Measurements from ENCODE around the gene TLE6. TPM values are rescaled to one million over a fixed set of nuclear protein-coding genes. Genes with fewer than 3 reads are reported as not detected.
"Not testable (repeated sequence)": the region's sequence is repeated elsewhere in the genome, so short reads cannot be mapped to it uniquely, and the experiment has no call there.

The TLE6 gene
- 4.8 and 6.3 TPM in 2 replicates for total RNA-seq (2014; rRNA removed; shearing (Covaris generic))

GRCh38 chr19:2977001-2977745 is at the start of gene TLE6:
TSS of gene TLE6 (plus strand) at chr19:2977564. CDS start at chr19:2978234, 670 bp downstream.
- peak; percentile 97 for DNase-seq (ENCODE audit: low spot score)

DNA sequence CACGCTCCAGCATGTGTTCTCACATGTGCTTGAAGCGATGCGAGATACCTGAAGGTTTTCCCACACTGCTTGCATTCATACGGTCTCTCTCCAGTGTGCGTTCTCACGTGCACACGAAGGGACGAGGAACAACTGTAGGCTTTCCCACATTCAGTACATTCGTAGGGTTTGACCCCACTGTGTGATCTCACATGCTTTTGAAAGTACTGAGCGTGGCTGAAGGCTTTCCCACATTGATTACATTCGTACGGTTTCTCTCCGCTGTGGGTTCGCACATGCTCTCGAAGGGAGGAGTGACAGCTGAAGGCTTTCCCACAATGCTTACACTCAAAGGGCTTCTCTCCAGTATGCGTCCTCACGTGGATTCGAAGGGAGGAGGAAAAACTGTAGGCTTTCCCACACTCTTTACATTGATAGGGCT is 43.9 kb upstream of the TLE6 start:
- DNase-seq (ENCODE audit: low spot score), result no peak

GRCh38 chr19:2935863-2936262 is 41.5 kb upstream of the TLE6 start:
- DNase-seq (ENCODE audit: low spot score), result not testable (repeated sequence)

- no peak for DNase-seq (ENCODE audit: low spot score)
Observed at GRCh38 chr19:2942928-2943640, 34.3 kb upstream of the TLE6 start.

GRCh38 chr19:2944403-2944774 is 33.0 kb upstream of the TLE6 start:
- no peak for DNase-seq (ENCODE audit: low spot score)

GRCh38 chr19:2944775-2945574 is 32.4 kb upstream of the TLE6 start, which contains the start of gene ZNF77:
TSS of gene ZNF77 (minus strand) at chr19:2944971. CDS start at chr19:2944840, 131 bp downstream.
- DNase-seq (ENCODE audit: low spot score), result peak; percentile 100

DNA sequence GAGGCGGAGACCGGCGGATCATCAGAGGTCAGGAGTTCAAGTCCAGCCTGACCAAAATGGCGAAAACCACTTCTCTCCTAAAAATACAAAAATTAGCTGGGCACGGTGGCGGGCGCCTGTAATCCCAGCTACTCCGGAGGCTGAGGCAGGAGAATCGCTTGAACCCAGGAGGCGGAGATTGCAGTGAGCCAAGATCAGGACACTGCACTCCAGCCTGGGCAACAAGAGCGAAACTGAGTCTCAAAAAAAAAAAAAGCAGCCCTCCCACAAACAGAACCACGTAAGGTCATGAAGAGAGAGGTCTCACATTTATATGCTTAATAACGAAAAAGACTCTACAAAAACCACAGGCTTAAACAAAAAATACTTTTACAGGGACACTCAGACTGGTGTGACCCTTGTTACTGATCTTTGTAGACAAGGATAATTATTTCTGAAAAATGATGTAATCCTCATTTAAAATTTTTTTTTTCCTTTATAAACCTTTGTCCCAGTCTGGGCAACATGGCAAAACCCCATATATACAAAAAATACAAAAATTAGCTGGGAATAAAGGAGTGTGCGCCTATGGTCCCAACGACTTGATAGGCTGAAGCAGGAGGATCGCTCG is 31.7 kb upstream of the TLE6 start:
- no peak for DNase-seq (ENCODE audit: low spot score)

DNA sequence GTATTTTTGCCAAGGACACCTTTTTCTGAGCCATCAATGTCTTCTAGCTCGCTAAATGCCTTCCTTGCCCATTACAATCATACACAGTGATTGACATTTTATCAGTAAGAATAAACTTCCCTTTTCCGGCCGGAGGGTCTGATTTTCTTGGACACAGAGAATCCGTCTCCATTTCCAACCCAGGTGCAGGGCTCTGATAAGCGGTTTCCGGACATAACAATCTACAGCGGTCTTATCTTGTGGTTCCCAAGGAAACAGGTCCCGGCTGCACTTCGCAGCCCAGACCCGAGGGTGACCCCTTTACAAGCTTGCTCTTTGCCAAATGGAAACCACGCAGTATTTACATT is 27.5 kb upstream of the TLE6 start:
- peak; percentile 78 for DNase-seq (ENCODE audit: low spot score)

GRCh38 chr19:2950286-2951124 is 26.9 kb upstream of the TLE6 start:
- DNase-seq (ENCODE audit: low spot score), result peak; percentile 100

GRCh38 chr19:2952953-2953481 is 24.3 kb upstream of the TLE6 start:
- DNase-seq (ENCODE audit: low spot score), result no peak

DNA sequence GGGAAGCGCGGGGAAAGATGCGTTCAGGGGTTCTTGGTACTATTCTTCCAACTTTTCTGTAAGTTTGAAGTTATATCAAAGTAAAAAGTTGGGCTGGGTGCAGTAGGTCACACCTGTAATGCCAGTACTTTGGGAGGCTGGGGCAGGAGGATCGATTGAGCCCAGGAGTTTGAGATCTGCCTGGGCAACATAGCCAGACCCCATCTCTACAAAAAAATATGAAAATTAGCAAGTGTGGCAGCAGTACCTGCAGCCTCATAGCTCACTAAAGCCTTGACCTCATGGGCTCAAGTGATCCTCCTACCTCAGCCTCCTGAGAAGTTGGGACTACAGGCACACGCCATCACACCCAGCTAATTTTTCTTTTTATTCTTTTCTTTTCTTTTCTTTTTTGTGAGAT is 20.2 kb upstream of the TLE6 start:
- no peak for DNase-seq (ENCODE audit: low spot score)

GRCh38 chr19:2960120-2960519 is 17.2 kb upstream of the TLE6 start:
- DNase-seq (ENCODE audit: low spot score), result no peak

DNA sequence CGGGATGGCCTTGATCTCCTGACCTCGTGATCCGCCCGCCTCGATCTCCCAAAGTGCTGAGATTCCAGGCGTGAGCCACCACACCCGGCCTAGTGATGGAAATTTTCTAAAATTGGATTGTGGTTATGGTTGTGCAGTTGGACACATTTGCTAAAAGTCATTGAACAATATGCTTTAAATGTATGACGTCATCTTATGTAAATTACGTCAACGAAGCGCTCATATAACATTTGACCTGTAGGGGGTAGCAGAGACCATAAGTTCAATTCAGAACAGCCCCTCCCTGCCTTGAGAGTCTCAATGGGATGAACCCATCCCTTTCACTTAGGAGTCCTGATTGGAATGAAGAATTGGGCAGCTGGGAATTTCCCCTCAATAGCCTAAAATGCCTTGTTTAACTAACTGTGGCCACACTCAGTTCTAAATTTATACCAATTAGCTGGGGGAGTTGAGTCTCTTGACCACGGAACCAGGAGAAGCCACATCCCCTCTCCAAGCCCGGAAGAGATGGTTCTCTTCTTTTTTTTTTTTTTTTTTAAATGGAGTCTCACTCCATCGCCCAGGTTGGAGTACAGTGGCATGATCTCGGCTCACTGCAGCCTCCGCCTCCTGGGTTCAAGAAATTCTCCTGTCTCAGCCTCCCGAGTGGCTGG is 15.2 kb upstream of the TLE6 start:
- DNase-seq (ENCODE audit: low spot score), result peak; percentile 73

DNA sequence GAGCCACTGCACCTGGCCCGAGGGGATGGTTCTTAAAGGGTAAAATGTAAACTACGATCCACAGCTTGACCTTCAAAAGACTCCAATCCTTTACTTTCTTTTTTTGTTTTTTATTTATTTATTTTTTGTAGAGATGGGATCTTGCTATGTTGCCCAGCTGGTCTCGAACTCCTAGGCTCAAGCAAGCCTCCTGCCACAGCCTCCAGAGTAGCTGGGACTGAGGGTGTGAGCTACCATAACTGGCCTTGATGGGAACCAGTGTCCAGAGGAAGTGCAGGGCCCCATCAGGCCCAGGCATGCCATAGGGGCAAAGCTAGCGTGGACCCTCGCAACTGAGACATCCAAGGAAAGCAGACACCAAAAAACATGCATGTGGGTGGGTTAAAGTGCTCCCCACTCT is 14.2 kb upstream of the TLE6 start:
- no peak for DNase-seq (ENCODE audit: low spot score)

DNA sequence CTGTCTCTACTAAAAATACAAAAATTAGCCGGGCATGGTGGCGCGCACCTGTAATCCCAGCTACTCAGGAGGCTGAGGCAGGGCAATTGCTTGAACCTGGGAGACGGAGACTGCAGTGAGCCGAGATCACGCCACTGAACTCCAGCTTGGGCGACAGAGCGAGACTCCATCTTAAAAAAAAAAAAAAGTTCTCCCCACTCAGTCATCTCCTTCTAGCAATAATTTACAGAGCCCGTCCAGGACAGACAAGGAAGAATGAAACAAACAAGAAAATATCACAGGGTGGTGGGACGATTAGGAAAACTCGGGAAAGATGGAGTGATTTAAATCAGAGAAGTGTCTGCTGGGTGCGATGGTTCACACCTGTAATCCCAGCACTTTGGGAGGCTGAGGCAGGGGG is 13.7 kb upstream of the TLE6 start:
- DNase-seq (ENCODE audit: low spot score), result not testable (repeated sequence)

DNA sequence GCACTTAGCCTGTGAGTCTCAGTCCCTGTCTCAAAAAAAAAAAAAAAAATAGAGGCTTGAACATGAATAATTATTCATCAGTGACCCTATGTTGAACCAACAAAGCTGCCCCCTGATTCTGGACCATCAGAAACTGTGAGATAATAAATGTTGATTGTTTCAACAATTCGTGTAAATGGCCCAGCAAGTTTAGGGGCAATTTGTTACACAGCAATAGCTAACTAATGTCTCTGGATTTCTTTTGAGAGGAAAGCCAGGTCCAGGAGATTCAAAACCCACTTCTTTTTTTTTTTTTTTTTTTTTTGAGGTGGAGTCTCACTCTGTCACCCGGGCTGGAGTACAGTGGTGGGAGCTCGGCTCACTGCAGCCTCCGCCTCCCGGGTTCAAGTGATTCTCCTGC is 12.5 kb upstream of the TLE6 start:
- DNase-seq (ENCODE audit: low spot score), result no peak

DNA sequence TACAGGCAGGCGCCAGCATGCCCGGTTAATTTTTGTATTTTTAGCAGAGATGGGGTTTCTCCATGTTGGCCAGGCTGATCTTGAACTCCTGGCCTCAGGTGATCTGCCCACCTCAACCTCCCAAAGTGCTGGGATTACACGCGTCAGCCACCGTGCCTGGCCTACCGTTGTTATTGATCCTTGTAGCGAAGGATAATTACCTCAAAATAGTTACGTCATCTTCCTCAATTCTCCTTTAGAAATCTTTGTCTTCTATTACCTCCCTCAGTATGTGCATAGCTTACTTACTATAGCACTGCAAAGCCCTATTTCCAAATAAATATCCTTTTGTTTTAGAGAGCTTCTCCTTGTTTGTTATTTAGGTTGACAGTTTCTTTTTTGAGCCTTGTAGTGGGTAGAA is 9.4 kb upstream of the TLE6 start:
- no peak for DNase-seq (ENCODE audit: low spot score)

GRCh38 chr19:2969104-2969504 is 8.3 kb upstream of the TLE6 start:
- DNase-seq (ENCODE audit: low spot score), result no peak

GRCh38 chr19:2970201-2970835 is 7.0 kb upstream of the TLE6 start:
- no peak for DNase-seq (ENCODE audit: low spot score)

- DNase-seq (ENCODE audit: low spot score), result no peak
Observed at GRCh38 chr19:2973229-2973628, 4.1 kb upstream of the TLE6 start.
